HG02571 (cell line): ENCODE data around the gene GALNT12.

Experiments used
- ATAC-seq: cut with Tn5 transposase; IDR thresholded peaks from one replicate; pipeline ENCODE4 v1.9.1; 2021; ENCODE audit warnings: mild to moderate bottlenecking, moderate library complexity; ENCODE audit not compliant: unreplicated experiment

GALNT12 gene

GRCh38 chr9:98855592-98855991, 48.1 kb downstream of the GALNT12 start:
- ATAC-seq, result no peak

GRCh38 chr9:98856982-98857381, 49.5 kb downstream of the GALNT12 start:
- ATAC-seq, result no peak

- ATAC-seq, result no peak
These were observed 52.5 kb downstream of the GALNT12 start for GRCh38 chr9:98859941-98860340.

GRCh38 chr9:98860871-98861293, 53.4 kb downstream of the GALNT12 start:
- no peak for ATAC-seq

- ATAC-seq, result no peak
These were observed 54.5 kb downstream of the GALNT12 start for GRCh38 chr9:98861781-98862504.

- ATAC-seq, result no peak
These were observed 55.5 kb downstream of the GALNT12 start for GRCh38 chr9:98862936-98863335.

GRCh38 chr9:98864281-98865174, 57.1 kb downstream of the GALNT12 start:
- ATAC-seq, result no peak

- ATAC-seq, result no peak
These were observed 57.9 kb downstream of the GALNT12 start for GRCh38 chr9:98865284-98865875.

- ATAC-seq, result no peak
These were observed 59.1 kb downstream of the GALNT12 start for GRCh38 chr9:98866435-98867102.

GRCh38 chr9:98867103-98867428, 59.6 kb downstream of the GALNT12 start:
- ATAC-seq, result no peak

GRCh38 chr9:98867429-98868168, 60.1 kb downstream of the GALNT12 start:
- ATAC-seq, result no peak

GRCh38 chr9:98869078-98869745, 61.7 kb downstream of the GALNT12 start:
- ATAC-seq, result no peak

GRCh38 chr9:98869866-98870265, 62.4 kb downstream of the GALNT12 start:
- no peak for ATAC-seq

- no peak for ATAC-seq
These were observed 63.5 kb downstream of the GALNT12 start for GRCh38 chr9:98870782-98871557.

- ATAC-seq, result no peak
These were observed 64.1 kb downstream of the GALNT12 start for GRCh38 chr9:98871558-98872065.

- no peak for ATAC-seq
These were observed 66.1 kb downstream of the GALNT12 start for GRCh38 chr9:98873526-98873925.

- no peak for ATAC-seq
These were observed 66.5 kb downstream of the GALNT12 start for GRCh38 chr9:98873951-98874371.

GRCh38 chr9:98874721-98875255, 67.3 kb downstream of the GALNT12 start:
- ATAC-seq, result no peak

- no peak for ATAC-seq
These were observed 68.1 kb downstream of the GALNT12 start for GRCh38 chr9:98875536-98875935.
